Pancreas (tissue), 10 donors: ENCODE measurements around the gene KANTR. TPM values are rescaled to one million over a fixed set of nuclear protein-coding genes. Genes with fewer than 3 reads are reported as not detected.

Experiments used
- ATAC-seq, 4 donors: fragments of 200-7000 bp; cut with Tn5 transposase; one replicate each; pipeline versions ENCODE4 v1.8.0 to v1.9.1; 2020; ENCODE audit warnings: mild to moderate bottlenecking in 4 of 4, moderate library complexity in 4 of 4
- DNase-seq, 6 donors: peaks; one replicate each; pipeline ENCODE4 v3.0.0-alpha.2; 2020
- FAIRE-seq: peaks from 2 replicates; lab custom pipeline; 2012; peaks lifted over from hg19 to GRCh38; lab: Jason Lieb, UNC
- H3K27ac ChIP-seq, 4 donors: fragments of 200-600 bp; sonication (generic); 1 replicate in 3 of 4; 2 replicates in 1 of 4; pipeline versions ENCODE4 v1.5.0 to v1.8.0; 2020
- H3K27me3 ChIP-seq, 4 donors: fragments of 200-600 bp; one replicate each; pipeline ENCODE4 v1.8.0; 2021
- H3K36me3 ChIP-seq, 3 donors: fragments of 200-600 bp; sonication (generic) in 1 of 3; one replicate each; pipeline versions ENCODE4 v1.5.0 to v1.8.0; 2020 to 2021
- H3K4me1 ChIP-seq, 3 donors: fragments of 200-600 bp; one replicate each; pipeline ENCODE4 v1.8.0; 2021
- H3K4me3 ChIP-seq, 4 donors: fragments of 200-600 bp; sonication (generic) in 2 of 4; one replicate each; pipeline versions ENCODE4 v1.5.0 to v1.8.0; 2020 to 2021
- H3K9me3 ChIP-seq, 4 donors: fragments of 200-600 bp; one replicate each; pipeline ENCODE4 v1.8.0; 2021
- CTCF ChIP-seq, 4 donors: fragments of 200-600 bp; sonication (generic) in 3 of 4; IDR thresholded peaks; one replicate each; pipeline versions ENCODE4 v1.5.0 to v1.8.0; 2021; ENCODE audit warnings: antibody characterized with exemption in 4 of 4
- WGBS, 2 donors: extraction: QIAGEN DNeasy Blood & Tissue Kit; methylation state at CpG; one replicate each; pipeline ENCODE4 v1.1.7; 2013; 5-methylcytosine and 5-hydroxymethylcytosine counted together
- intact Hi-C, 3 donors: fragments of 100-400 bp; cut with DNase I; formaldehyde crosslinking; loops; one replicate each; pipeline versions ENCODE4 v1.11.1 to v1.14.2; 2022
- polyA plus RNA-seq, 2 donors: library from polyadenylated mRNA; stranded (reverse); fragments of 200-250 nt; gene quantifications; one replicate each; pipeline ENCODE4 v1.2.3, GENCODE V29; 2013
- total RNA-seq, 6 donors: library from RNA; stranded (reverse); fragmentation: NEBNext Ultra II Directional in 4 of 6; extraction: Animal tissue kit (Norgen Biotek cat#: 25700) in 4 of 6; gene quantifications; one replicate each; pipeline versions ENCODE4 v1.2.1 to v1.2.4, GENCODE V29; 2021 to 2023
- donor health status: healthy with polysubstance abuse.
- donor health status: DM: no; HTN: no; CAD: no; lungs with moderate emphysema.
- donor health status: DM: no; HTN: no; CAD: no.
- donor health status: control.
- donor health status: control.
- donor health status: Bipolar disorder and iron deficiency.
- donor health status: DM: yes; HTN: yes; CAD: no.
- donor health status: DM: no; HTN: no; CAD: no.
- donor health status: DM: no; HTN: no; CAD: no.
- donor health status: DM: yes; HTN: yes; CAD: no.

KANTR gene
- total and polyA plus RNA-seq, 8 donors, result 2.4 to 10.8 (median 5.2) TPM

DNA sequence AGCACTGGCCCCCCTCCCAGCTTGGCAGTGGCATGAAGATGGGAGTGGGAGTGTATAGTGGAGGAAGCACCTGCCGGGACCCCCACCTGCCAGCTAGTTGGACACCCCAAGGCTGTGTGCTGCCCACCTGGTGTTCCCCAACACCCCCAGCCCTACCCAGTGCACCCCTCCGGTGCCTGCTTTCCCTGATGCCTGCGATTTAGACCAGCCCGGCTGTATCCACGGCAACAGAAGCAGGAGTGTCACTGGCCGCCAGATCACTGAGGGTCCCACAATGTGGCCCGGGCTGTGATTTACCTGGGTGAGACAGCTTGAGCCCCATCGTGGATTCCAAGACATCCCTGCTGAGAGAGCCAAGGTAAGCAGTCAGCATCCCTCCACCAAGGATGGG lies 44.8 kb upstream of the KANTR start:
- peak overlapping the region in 1 of 4 donors; percentile 20 for H3K4me3 ChIP-seq
- no peak overlapping the region for H3K27ac ChIP-seq
- WGBS, 2 donors, result 17 to 41% methylated on average over 8 of the region's 8 CpGs
- no peak for FAIRE-seq
- peaks cover 0 to 6% (median 0%) of the 10 kb centered on the region in 4 donors for H3K27me3 ChIP-seq
- H3K36me3 ChIP-seq, result no peaks in the 10 kb centered on the region
- intact Hi-C loops, result no loop called here
- H3K4me1 ChIP-seq, result no peaks in the 10 kb centered on the region
- ATAC-seq, result peak in 1 of 4 donors; percentile 9
- H3K9me3 ChIP-seq, result no peaks in the 10 kb centered on the region
- TF ChIP-seq CTCF (IDR thresholded peaks at IDR 0.05), result no peak
- peak in 1 of 6 donors; percentile 60 for DNase-seq

DNA sequence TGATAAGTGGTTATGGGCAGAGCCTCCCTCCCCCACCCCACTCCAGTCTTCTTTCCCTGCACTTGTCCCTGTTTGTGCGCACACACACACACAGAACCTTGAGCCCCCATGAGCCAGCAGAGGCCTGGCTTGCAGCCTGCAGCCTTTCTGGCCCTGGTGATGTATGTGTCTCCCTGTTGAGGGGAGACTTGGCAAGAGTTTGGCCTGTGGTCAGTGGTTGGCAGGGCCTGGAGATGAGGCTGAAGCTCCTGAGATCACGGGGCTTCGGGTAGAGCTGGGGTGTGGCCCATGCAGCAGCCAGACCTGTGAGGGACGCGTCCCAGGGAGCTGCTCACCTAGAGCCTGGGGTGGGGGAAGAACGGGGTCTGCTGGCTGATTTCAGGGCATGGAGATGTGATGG lies 43.1 kb upstream of the KANTR start:
- ATAC-seq, result no peak
- intact Hi-C loops, result no loop called here
- FAIRE-seq, result no peak
- WGBS, 2 donors, result 78 to 80% methylated on average over 5 to 6 of the region's 6 CpGs
- peaks cover 0 to 6% (median 0%) of the 10 kb centered on the region in 4 donors for H3K27me3 ChIP-seq
- no peak for TF ChIP-seq CTCF (IDR thresholded peaks at IDR 0.05)
- no peaks in the 10 kb centered on the region for H3K4me1 ChIP-seq
- no peak for DNase-seq
- no peaks in the 10 kb centered on the region for H3K36me3 ChIP-seq
- H3K4me3 ChIP-seq, result no peak overlapping the region
- H3K9me3 ChIP-seq, result no peaks in the 10 kb centered on the region
- H3K27ac ChIP-seq, result no peak overlapping the region

- no peak for TF ChIP-seq CTCF (IDR thresholded peaks at IDR 0.05)
- Histone ChIP-seq H3K36me3 (no peaks in the 10 kb centered on the region), H3K27ac (no peak overlapping the region), H3K9me3 (no peaks in the 10 kb centered on the region), H3K4me1 (no peaks in the 10 kb centered on the region), H3K4me3 (no peak overlapping the region), H3K27me3 (peaks cover 0 to 11% (median 0%) of the 10 kb centered on the region in 4 donors)
- ATAC-seq, result no peak
- 66 to 69% methylated on average over 6 of the region's 6 CpGs for WGBS, 2 donors
- intact Hi-C loops, result no loop called here
- no peak for FAIRE-seq
- DNase-seq, result no peak
Measured at GRCh38 chrX:53055244-53055849, 38.6 kb upstream of the KANTR start.

DNA sequence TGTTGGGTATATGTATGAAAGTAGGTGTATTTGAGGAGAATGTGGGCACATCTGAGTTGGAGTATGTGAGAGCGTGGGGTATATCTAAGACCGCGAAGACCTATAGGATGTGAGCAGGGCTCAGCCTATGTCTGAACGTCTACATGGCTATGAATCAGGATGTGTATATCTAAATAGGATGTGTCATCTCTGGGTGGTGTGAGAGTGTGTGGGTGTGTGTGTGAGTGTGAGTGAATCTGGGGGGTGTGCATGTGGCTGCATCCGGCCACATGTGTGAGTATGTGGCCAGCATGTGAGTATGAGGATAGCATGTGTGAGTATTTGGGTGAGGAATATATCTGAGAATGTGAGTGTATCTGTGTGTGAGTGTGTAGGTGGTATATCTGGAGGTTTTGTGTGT lies 37.6 kb upstream of the KANTR start:
- Histone ChIP-seq H3K4me1 (no peaks in the 10 kb centered on the region), H3K36me3 (no peaks in the 10 kb centered on the region), H3K27me3 (peaks cover 0 to 11% (median 0%) of the 10 kb centered on the region in 4 donors), H3K4me3 (no peak overlapping the region), H3K9me3 (no peaks in the 10 kb centered on the region), H3K27ac (no peak overlapping the region)
- TF ChIP-seq CTCF (IDR thresholded peaks at IDR 0.05), result no peak
- no peak for DNase-seq
- FAIRE-seq, result no peak
- 83 to 89% methylated on average over 5 of the region's 5 CpGs for WGBS, 2 donors
- ATAC-seq, result no peak
- intact Hi-C loops, result no loop called here

GRCh38 chrX:53065104-53065503 lies 28.8 kb upstream of the KANTR start:
- FAIRE-seq (no peak), DNase-seq (no peak), ATAC-seq (no peak)
- intact Hi-C loops, result no loop called here
- Histone ChIP-seq H3K27me3 (peaks cover 0 to 18% (median 0%) of the 10 kb centered on the region in 4 donors), H3K36me3 (no peaks in the 10 kb centered on the region), H3K9me3 (no peaks in the 10 kb centered on the region), H3K4me1 (no peaks in the 10 kb centered on the region), H3K27ac (no peak overlapping the region), H3K4me3 (no peak overlapping the region)
- no peak for TF ChIP-seq CTCF (IDR thresholded peaks at IDR 0.05)
- WGBS, 2 donors, result 44 to 58% methylated on average over 1 of the region's 1 CpG
